Lung (tissue), 12 donors: ENCODE results near the gene ABHD12B. TPM values are rescaled to one million over a fixed set of nuclear protein-coding genes. Genes with fewer than 3 reads are reported as not detected.

Source experiments
- ATAC-seq: fragments of 200-7000 bp; cut with Tn5 transposase; one replicate; pipeline ENCODE4 v1.9.1; 2020; ENCODE audit warnings: moderate number of reproducible peaks; ENCODE audit not compliant: insufficient read depth, low FRiP score
- DNase-seq, 3 donors: peaks; one replicate each; pipeline ENCODE4 v3.0.0-alpha.2; 2013 to 2017
- H3K27ac ChIP-seq, 2 donors: one replicate each; pipeline ENCODE4 v1.5.1; 2013; ENCODE audit warnings: mild to moderate bottlenecking in 2 of 2, moderate library complexity in 2 of 2, control low read depth in 1 of 2, inconsistent platforms in 1 of 2, low read depth in 1 of 2, low read length in 1 of 2
- H3K27me3 ChIP-seq, 3 donors: one replicate each; pipeline ENCODE4 v1.5.1; 2013; ENCODE audit warnings: low read length in 2 of 3; ENCODE audit not compliant: control insufficient read depth in 3 of 3, insufficient read depth in 3 of 3
- H3K36me3 ChIP-seq, 4 donors: one replicate each; pipeline ENCODE4 v1.5.1; 2013; ENCODE audit warnings: low read length in 4 of 4, mild to moderate bottlenecking in 1 of 4, moderate library complexity in 1 of 4; ENCODE audit not compliant: control insufficient read depth in 4 of 4, insufficient read depth in 4 of 4
- H3K4me1 ChIP-seq, 5 donors: one replicate each; pipeline ENCODE4 v1.5.1; 2013; ENCODE audit warnings: low read length in 5 of 5, mild to moderate bottlenecking in 2 of 5, moderate library complexity in 1 of 5; ENCODE audit not compliant: control insufficient read depth in 5 of 5, insufficient read depth in 5 of 5
- H3K4me3 ChIP-seq: one replicate; pipeline ENCODE4 v1.5.1; 2013; ENCODE audit warnings: mild to moderate bottlenecking, control low read depth, moderate library complexity
- H3K9ac ChIP-seq, 2 donors: one replicate each; pipeline ENCODE4 v1.5.1; 2013; ENCODE audit warnings: low read length in 2 of 2, control low read depth in 1 of 2; ENCODE audit not compliant: insufficient read depth in 1 of 2
- H3K9me3 ChIP-seq, 4 donors: one replicate each; pipeline ENCODE4 v1.5.1; 2013; ENCODE audit warnings: low read length in 3 of 4, mild to moderate bottlenecking in 1 of 4, moderate library complexity in 1 of 4; ENCODE audit not compliant: control insufficient read depth in 4 of 4, insufficient read depth in 3 of 4
- WGBS, 2 donors: extraction: QIAGEN DNeasy Blood & Tissue Kit; methylation state at CpG; one replicate each; pipeline ENCODE4 v1.1.7; 2013; 5-methylcytosine and 5-hydroxymethylcytosine counted together
- polyA plus RNA-seq, 2 donors: library from polyadenylated mRNA; stranded (reverse); fragments of 200-250 nt; gene quantifications; one replicate each; pipeline ENCODE4 v1.2.1, GENCODE V29; 2013
- total RNA-seq, 2 donors: library from RNA; depleted of rRNA in 1 of 2; stranded (reverse); fragments of >200 nt in 1 of 2; gene quantifications; one replicate each; pipeline ENCODE4 v1.2.1, GENCODE V29; 2014 to 2021
- TF ChIP-seq, protein P1 (sequence below): IDR thresholded peaks from 2 replicates; pipeline ENCODE4 v1.5.1; 2012; ENCODE audit warnings: mild to moderate bottlenecking; ENCODE audit errors: control extremely low read depth, extremely low read depth
- donor health status: control.
- donor health status: control.
- donor health status: Bipolar disorder and iron deficiency.
- donor health status: healthy.
- donor health status: DM: yes; HTN: yes; CAD: no.

Gene ABHD12B
- total and polyA plus RNA-seq, 4 donors = 0.56 to 1.0 (median 0.95) TPM; not detected in 1

DNA sequence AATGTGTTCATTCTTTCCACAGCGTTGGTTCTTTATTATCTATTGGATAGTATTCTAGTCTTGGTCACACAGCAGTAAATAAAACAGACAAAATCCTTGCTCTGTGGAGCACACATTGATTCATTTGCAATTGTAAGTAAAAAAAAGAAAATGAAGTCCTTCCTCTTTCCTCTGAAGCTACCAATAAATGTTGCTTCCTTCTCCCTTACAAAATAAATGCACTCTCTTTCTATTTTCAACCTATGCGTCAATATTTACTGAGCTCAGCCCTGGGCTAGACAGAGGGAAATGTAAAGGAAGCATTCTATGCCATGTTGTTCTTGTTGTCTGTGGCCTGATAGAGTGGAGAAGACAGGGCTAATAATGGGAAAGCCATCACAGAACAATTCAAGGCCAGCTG is 2.9 kb downstream of the ABHD12B start:
- no peak overlapping the region for H3K4me3 ChIP-seq
- H3K27ac ChIP-seq = no peak overlapping the region
- ATAC-seq (no peak), DNase-seq (no peak)
- peaks cover 4 to 61% (median 33%) of the 10 kb centered on the region in 3 donors for H3K27me3 ChIP-seq
- H3K36me3 ChIP-seq = no peaks in the 10 kb centered on the region
- TF ChIP-seq, protein P1, sequence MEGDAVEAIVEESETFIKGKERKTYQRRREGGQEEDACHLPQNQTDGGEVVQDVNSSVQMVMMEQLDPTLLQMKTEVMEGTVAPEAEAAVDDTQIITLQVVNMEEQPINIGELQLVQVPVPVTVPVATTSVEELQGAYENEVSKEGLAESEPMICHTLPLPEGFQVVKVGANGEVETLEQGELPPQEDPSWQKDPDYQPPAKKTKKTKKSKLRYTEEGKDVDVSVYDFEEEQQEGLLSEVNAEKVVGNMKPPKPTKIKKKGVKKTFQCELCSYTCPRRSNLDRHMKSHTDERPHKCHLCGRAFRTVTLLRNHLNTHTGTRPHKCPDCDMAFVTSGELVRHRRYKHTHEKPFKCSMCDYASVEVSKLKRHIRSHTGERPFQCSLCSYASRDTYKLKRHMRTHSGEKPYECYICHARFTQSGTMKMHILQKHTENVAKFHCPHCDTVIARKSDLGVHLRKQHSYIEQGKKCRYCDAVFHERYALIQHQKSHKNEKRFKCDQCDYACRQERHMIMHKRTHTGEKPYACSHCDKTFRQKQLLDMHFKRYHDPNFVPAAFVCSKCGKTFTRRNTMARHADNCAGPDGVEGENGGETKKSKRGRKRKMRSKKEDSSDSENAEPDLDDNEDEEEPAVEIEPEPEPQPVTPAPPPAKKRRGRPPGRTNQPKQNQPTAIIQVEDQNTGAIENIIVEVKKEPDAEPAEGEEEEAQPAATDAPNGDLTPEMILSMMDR = no peak
- 50% methylated on average over 2 of the region's 2 CpGs for WGBS, 2 donors
- peaks cover 0 to 5% (median 0%) of the 10 kb centered on the region in 5 donors for H3K4me1 ChIP-seq
- H3K9me3 ChIP-seq = no peaks in the 10 kb centered on the region
- H3K9ac ChIP-seq = no peak overlapping the region

DNA sequence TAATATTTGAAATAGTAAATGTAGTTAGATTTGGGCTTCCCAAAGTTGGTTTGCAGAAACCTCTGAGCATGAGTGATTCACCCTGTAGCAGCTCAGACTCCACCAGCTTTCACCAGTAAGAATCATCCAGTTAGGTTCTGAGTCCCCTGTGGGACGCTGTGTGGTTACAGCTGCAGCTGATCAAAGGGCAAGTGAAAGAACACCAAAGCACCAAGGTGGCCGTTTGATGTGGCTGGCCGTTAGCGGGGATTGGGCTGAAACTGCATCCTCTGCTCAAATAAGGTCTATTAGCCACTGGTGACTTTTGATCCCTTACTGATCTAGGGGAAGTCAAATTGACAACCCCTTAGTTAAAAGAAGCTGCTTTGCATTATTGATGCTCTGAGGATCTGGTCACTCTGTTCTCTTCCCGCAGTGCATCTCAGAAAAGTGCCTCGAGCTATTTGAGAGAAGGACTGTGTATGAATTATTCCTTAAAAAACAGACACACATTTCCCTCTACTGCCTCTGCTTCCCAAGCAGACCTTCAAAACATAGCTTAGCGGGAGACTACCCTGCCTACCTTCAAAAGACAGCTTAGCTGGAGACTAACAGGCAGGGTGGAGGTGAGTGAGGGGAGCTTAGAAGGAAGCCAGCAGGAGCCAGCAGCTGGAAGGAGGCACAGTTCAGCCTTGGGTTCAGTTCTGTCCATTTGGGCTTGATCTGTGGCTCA is 3.7 kb downstream of the ABHD12B start:
- Histone ChIP-seq H3K36me3 (no peaks in the 10 kb centered on the region), H3K27me3 (peaks cover 4 to 58% (median 31%) of the 10 kb centered on the region in 3 donors), H3K9ac (no peak overlapping the region), H3K4me1 (peaks cover 0 to 5% (median 0%) of the 10 kb centered on the region in 5 donors), H3K4me3 (no peak overlapping the region), H3K9me3 (no peaks in the 10 kb centered on the region), H3K27ac (no peak overlapping the region)
- DNase-seq = no peak
- ATAC-seq = no peak
- TF ChIP-seq, protein P1 = no peak
- 46 to 65% methylated on average over 7 of the region's 7 CpGs for WGBS, 2 donors

DNA sequence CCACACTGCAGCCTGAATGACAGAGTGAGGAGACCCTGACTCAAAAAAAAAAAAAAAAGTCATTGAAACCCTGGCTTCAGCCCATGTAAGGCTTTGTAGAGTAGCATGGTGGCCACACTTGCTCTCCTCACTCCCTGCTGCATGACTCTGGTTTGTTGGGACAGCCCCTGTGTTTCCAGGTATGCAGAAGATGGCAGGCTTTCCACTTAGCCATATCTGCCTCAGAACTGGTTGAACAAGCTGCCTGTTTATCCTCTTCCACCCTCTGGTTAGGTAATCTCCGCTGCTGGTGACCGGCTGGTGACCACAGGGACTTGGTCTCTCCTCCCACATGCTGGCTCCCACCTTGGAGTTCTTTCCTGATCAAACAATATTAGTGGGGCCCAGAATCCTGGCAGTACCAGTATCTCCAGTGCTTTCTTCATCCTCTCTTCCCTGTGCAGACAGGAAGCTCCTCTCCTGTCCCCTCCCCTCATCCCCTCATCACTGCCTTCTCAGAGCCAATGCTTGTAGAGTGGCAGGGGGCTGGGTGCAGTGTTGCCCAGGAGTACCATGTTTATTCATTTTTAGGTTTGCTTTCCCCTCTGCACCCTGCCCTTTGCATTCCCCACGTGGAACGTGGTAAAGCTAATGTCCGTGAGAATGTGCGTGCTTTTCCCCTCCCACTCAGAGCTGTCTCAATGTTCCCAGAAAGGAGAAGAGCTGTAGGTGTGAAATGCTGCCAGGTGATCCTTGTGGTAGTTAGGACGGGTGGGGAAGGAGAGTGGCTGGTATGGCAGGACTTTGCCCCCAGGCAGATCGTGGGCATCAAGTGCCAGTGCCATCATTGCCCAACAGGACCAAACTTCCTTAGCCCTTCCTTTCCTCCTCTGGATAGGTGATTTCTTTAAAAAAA is 11.3 kb downstream of the ABHD12B start:
- H3K4me3 ChIP-seq = no peak overlapping the region
- ATAC-seq (no peak), DNase-seq (peak in 1 of 3 donors; percentile 17)
- H3K4me1 ChIP-seq = peaks cover 0 to 2% (median 0%) of the 10 kb centered on the region in 5 donors
- TF ChIP-seq, protein P1 = no peak
- no peak overlapping the region for H3K27ac ChIP-seq
- H3K9me3 ChIP-seq = peaks cover 0 to 3% (median 0%) of the 10 kb centered on the region in 4 donors
- H3K9ac ChIP-seq = no peak overlapping the region
- peaks cover 0 to 10% (median 5%) of the 10 kb centered on the region in 3 donors for H3K27me3 ChIP-seq
- no peaks in the 10 kb centered on the region for H3K36me3 ChIP-seq
- 71% methylated on average over 8 of the region's 8 CpGs for WGBS, 2 donors
